Endothelial cell of umbilical vein (primary cell): ENCODE measurements around the gene GALNT8.

Experiments
- POLR2A ChIP-seq: IDR thresholded peaks from 2 replicates; pipeline ENCODE4 v1.6.1; 2012; ENCODE audit warnings: low read depth, mild to moderate bottlenecking, control low read depth, low read length
- TF ChIP-seq, protein P1 (sequence below), 2 donors: IDR thresholded peaks; 1 replicate in 1 of 2; 2 replicates in 1 of 2; pipeline ENCODE4 v1.5.1; 2011; ENCODE audit warnings: low read length in 2 of 2, mild to moderate bottlenecking in 2 of 2, moderate library complexity in 2 of 2, control low read depth in 1 of 2, inconsistent platforms in 1 of 2, low read depth in 1 of 2; ENCODE audit not compliant: insufficient read depth in 1 of 2; ENCODE audit errors: extremely low read depth in 1 of 2

- TF ChIP-seq POLR2A, result no peak
- TF ChIP-seq, protein P1, sequence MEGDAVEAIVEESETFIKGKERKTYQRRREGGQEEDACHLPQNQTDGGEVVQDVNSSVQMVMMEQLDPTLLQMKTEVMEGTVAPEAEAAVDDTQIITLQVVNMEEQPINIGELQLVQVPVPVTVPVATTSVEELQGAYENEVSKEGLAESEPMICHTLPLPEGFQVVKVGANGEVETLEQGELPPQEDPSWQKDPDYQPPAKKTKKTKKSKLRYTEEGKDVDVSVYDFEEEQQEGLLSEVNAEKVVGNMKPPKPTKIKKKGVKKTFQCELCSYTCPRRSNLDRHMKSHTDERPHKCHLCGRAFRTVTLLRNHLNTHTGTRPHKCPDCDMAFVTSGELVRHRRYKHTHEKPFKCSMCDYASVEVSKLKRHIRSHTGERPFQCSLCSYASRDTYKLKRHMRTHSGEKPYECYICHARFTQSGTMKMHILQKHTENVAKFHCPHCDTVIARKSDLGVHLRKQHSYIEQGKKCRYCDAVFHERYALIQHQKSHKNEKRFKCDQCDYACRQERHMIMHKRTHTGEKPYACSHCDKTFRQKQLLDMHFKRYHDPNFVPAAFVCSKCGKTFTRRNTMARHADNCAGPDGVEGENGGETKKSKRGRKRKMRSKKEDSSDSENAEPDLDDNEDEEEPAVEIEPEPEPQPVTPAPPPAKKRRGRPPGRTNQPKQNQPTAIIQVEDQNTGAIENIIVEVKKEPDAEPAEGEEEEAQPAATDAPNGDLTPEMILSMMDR (IDR thresholded peaks at IDR 0.05; ENCODE audit: extremely low read depth in 1 of 2, insufficient read depth in 1 of 2, low read depth in 1 of 2, low read length in 2 of 2), result no peak
Observed at GRCh38 chr12:4738541-4738940, 18.3 kb downstream of the GALNT8 start.
